ENCODE measurements around the gene MAPK6. TPM values are rescaled to one million over a fixed set of nuclear protein-coding genes. Genes with fewer than 3 reads are reported as not detected.
"Not testable (repeated sequence)": the region's sequence is repeated elsewhere in the genome, so short reads cannot be mapped to it uniquely, and the experiment has no call there.

MAPK6 gene
- polyA plus RNA-seq, 1 donor = 26.4 TPM

- DNase-seq (ENCODE audit: low read depth) = no peak
Observed at GRCh38 chr15:52080031-52080430, 61.0 kb downstream of the MAPK6 start.

- DNase-seq (ENCODE audit: low read depth) = no peak
Observed at GRCh38 chr15:52080706-52081392, 61.8 kb downstream of the MAPK6 start.

- DNase-seq (ENCODE audit: low read depth) = no peak
Observed at GRCh38 chr15:52082197-52083036, 63.4 kb downstream of the MAPK6 start.

GRCh38 chr15:52083037-52083359, 64.0 kb downstream of the MAPK6 start:
- DNase-seq (ENCODE audit: low read depth) = not testable (repeated sequence)

- no peak for DNase-seq (ENCODE audit: low read depth)
Observed at GRCh38 chr15:52083603-52084002, 64.6 kb downstream of the MAPK6 start.

- DNase-seq (ENCODE audit: low read depth) = no peak
Observed at GRCh38 chr15:52085299-52085698, 66.3 kb downstream of the MAPK6 start.

- no peak for DNase-seq (ENCODE audit: low read depth)
Observed at GRCh38 chr15:52086011-52086786, 67.2 kb downstream of the MAPK6 start.

- DNase-seq (ENCODE audit: low read depth) = no peak
Observed at GRCh38 chr15:52090193-52090592, 71.2 kb downstream of the MAPK6 start.

- no peak for DNase-seq (ENCODE audit: low read depth)
Observed at GRCh38 chr15:52093167-52093538, 74.1 kb downstream of the MAPK6 start.

- no peak for DNase-seq (ENCODE audit: low read depth)
Observed at GRCh38 chr15:52093539-52094510, 74.8 kb downstream of the MAPK6 start.

GRCh38 chr15:52094811-52095584, 76.0 kb downstream of the MAPK6 start:
- no peak for DNase-seq (ENCODE audit: low read depth)

- DNase-seq (ENCODE audit: low read depth) = no peak
Observed at GRCh38 chr15:52095597-52096262, 76.7 kb downstream of the MAPK6 start.

GRCh38 chr15:52096536-52096935, 77.5 kb downstream of the MAPK6 start:
- DNase-seq (ENCODE audit: low read depth) = not testable (repeated sequence)

GRCh38 chr15:52097180-52097579, 78.2 kb downstream of the MAPK6 start:
- DNase-seq (ENCODE audit: low read depth) = no peak

- no peak for DNase-seq (ENCODE audit: low read depth)
Observed at GRCh38 chr15:52098323-52098722, 79.3 kb downstream of the MAPK6 start.

- DNase-seq (ENCODE audit: low read depth) = no peak
Observed at GRCh38 chr15:52099651-52100272, 80.7 kb downstream of the MAPK6 start.

- DNase-seq (ENCODE audit: low read depth) = no peak
Observed at GRCh38 chr15:52100807-52101442, 81.9 kb downstream of the MAPK6 start.

- no peak for DNase-seq (ENCODE audit: low read depth)
Observed at GRCh38 chr15:52101542-52102323, 82.7 kb downstream of the MAPK6 start.
